Lower leg skin (tissue), 4 donors: Measurements from ENCODE around the gene MAFG. TPM values are rescaled to one million over a fixed set of nuclear protein-coding genes. Genes with fewer than 3 reads are reported as not detected.

Experiments used
- DNase-seq, 2 donors: peaks; one replicate each; pipeline ENCODE4 v3.0.0-alpha.2; 2019; ENCODE audit warnings: low spot score in 2 of 2
- H3K4me3 ChIP-seq: fragments of 200-600 bp; sonication (generic); 2 replicates; pipeline ENCODE4 v1.5.1; 2017; ENCODE audit warnings: mild to moderate bottlenecking, low read depth; ENCODE audit not compliant: poor library complexity, severe bottlenecking
- CTCF ChIP-seq, 3 donors: fragments of 450-650 bp; IDR thresholded peaks; one replicate each; pipeline ENCODE4 v1.5.1; 2016; ENCODE audit warnings: antibody characterized with exemption in 3 of 3, mild to moderate bottlenecking in 3 of 3, moderate library complexity in 2 of 3
- POLR2A ChIP-seq, 2 donors: fragments of 450-650 bp; IDR thresholded peaks; one replicate each; pipeline ENCODE4 v1.6.1; 2016 to 2017; ENCODE audit warnings: antibody characterized with exemption in 2 of 2, mild to moderate bottlenecking in 1 of 2, moderate library complexity in 1 of 2
- WGBS, 2 donors: methylation state at CpG; one replicate each; pipeline ENCODE4 v1.1.5; 2018; 5-methylcytosine and 5-hydroxymethylcytosine counted together
- intact Hi-C: fragments of 100-400 bp; cut with DNase I; formaldehyde crosslinking; loops from one replicate; pipeline ENCODE4 v1.15.0; 2023; ENCODE audit warnings: low total_unique reads
- total RNA-seq, 4 donors: library from RNA; depleted of rRNA; stranded (reverse); fragments of >200 nt; gene quantifications; one replicate each; pipeline ENCODE4 v1.1.0, GENCODE V29; 2016

The MAFG gene
- total RNA-seq, 4 donors from 2014 or later = 17.4 to 23.2 (median 19.7) TPM

GRCh38 chr17:81916234-81917001, 11.1 kb downstream of the MAFG start:
- intact Hi-C loops = no loop called here
- TF ChIP-seq CTCF (IDR thresholded peaks at IDR 0.05) (no peak), POLR2A (IDR thresholded peaks at IDR 0.05) (no peak)
- H3K4me3 ChIP-seq = no peak overlapping the region
- WGBS, 2 donors = 66 to 68% methylated on average over 21 of the region's 21 CpGs
- DNase-seq = no peak

DNA sequence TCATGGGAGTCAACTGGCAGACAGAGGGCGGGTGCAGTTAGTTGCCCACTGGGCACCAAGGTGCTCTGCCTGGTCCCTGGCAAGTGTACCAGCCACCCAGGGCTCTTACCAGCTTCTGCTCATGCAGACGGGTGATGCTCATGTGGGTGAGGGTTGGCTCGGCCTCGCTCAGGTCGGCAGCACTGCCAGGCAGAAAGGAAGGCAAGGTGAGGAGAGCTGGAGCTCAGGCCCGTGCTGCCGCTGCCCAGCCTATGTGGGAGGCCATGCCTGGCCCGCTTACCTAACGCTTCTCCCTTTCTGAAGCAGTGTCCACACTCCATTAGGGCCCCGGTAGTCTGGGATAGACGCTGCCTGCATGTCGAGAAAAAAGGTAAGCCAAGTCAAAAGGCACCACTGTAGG, 12.2 kb downstream of the MAFG start:
- WGBS, 2 donors = 92 to 93% methylated on average over 12 of the region's 12 CpGs
- intact Hi-C loops = no loop called here
- no peak for TF ChIP-seq CTCF (IDR thresholded peaks at IDR 0.05)
- TF ChIP-seq POLR2A (IDR thresholded peaks at IDR 0.05) = no peak
- DNase-seq = no peak
- H3K4me3 ChIP-seq = no peak overlapping the region

- 96 to 97% methylated on average over 30 to 36 of the region's 36 CpGs for WGBS, 2 donors
- TF ChIP-seq CTCF (IDR thresholded peaks at IDR 0.05) (no peak), POLR2A (IDR thresholded peaks at IDR 0.05) (no peak)
- DNase-seq = no peak
These were observed 13.3 kb downstream of the MAFG start for GRCh38 chr17:81914103-81914850.

GRCh38 chr17:81913394-81914102, 14.0 kb downstream of the MAFG start:
- 94 to 96% methylated on average over 29 to 30 of the region's 31 CpGs for WGBS, 2 donors
- intact Hi-C loops = no loop called here
- H3K4me3 ChIP-seq = no peak overlapping the region
- DNase-seq = no peak
- TF ChIP-seq CTCF (IDR thresholded peaks at IDR 0.05) = no peak
- TF ChIP-seq POLR2A (IDR thresholded peaks at IDR 0.05) = no peak

More at GRCh38 chr17:81914103-81914850, 13.3 kb downstream of the MAFG start:
- intact Hi-C loops = no loop called here
- H3K4me3 ChIP-seq = no peak overlapping the region

GRCh38 chr17:81912441-81913309, 14.9 kb downstream of the MAFG start:
- 78% methylated on average over 27 to 30 of the region's 32 CpGs for WGBS, 2 donors
- TF ChIP-seq POLR2A (IDR thresholded peaks at IDR 0.05) (no peak), CTCF (IDR thresholded peaks at IDR 0.05) (no peak)
- DNase-seq = no peak
- intact Hi-C loops = no loop called here
- no peak overlapping the region for H3K4me3 ChIP-seq
